Lower leg skin (tissue), 3 donors: Measurements from ENCODE around the gene NBEA.

Experiments used
- CTCF ChIP-seq, 3 donors: fragments of 450-650 bp; IDR thresholded peaks; one replicate each; pipeline ENCODE4 v1.5.1; 2016; ENCODE audit warnings: antibody characterized with exemption in 3 of 3, mild to moderate bottlenecking in 3 of 3, moderate library complexity in 2 of 3
- POLR2A ChIP-seq, 2 donors: fragments of 450-650 bp; IDR thresholded peaks; one replicate each; pipeline ENCODE4 v1.6.1; 2016 to 2017; ENCODE audit warnings: antibody characterized with exemption in 2 of 2, mild to moderate bottlenecking in 1 of 2, moderate library complexity in 1 of 2

GRCh38 chr13:35672611-35673010, 730.5 kb downstream of the NBEA start:
- TF ChIP-seq CTCF (IDR thresholded peaks at IDR 0.05), result no peak
- TF ChIP-seq POLR2A (IDR thresholded peaks at IDR 0.05), result no peak
